Activated T-helper 2 cell treated with anti-CD3 and anti-CD28 coated beads, Interferon-gamma antibody, Interleukin-2, Interleukin-4, amounts not matched to agents 10 μg/mL and 5 μg/mL and 100 μg/mL, durations not matched to agents 14 hours and 24 hours and 36 hours (primary cell): ENCODE data around the gene SRP68. TPM values are rescaled to one million over a fixed set of nuclear protein-coding genes. Genes with fewer than 3 reads are reported as not detected.

Experiments
- DNase-seq: peaks from one replicate; pipeline ENCODE4 v3.0.0; 2021; ENCODE audit warnings: low spot score
- H3K27ac Mint-ChIP-seq: one replicate; pipeline ENCODE4 v1.8.0; 2021; ENCODE audit warnings: mixed read lengths
- H3K27me3 Mint-ChIP-seq: one replicate; pipeline ENCODE4 v1.8.0; 2021; ENCODE audit warnings: low read depth, mixed read lengths
- H3K36me3 Mint-ChIP-seq: one replicate; pipeline ENCODE4 v1.8.0; 2021; ENCODE audit warnings: low read depth, mixed read lengths
- H3K4me1 Mint-ChIP-seq: one replicate; pipeline ENCODE4 v1.8.0; 2021; ENCODE audit warnings: low read depth, mixed read lengths
- H3K4me3 Mint-ChIP-seq: one replicate; pipeline ENCODE4 v1.8.0; 2021; ENCODE audit warnings: low read depth, mild to moderate bottlenecking, moderate library complexity, mixed read lengths
- H3K9me3 Mint-ChIP-seq: one replicate; pipeline ENCODE4 v1.8.0; 2021; ENCODE audit warnings: mixed read lengths
- intact Hi-C: fragments of 100-400 bp; cut with micrococcal nuclease; formaldehyde crosslinking; loops from one replicate; pipeline ENCODE4 v1.15.1; 2023
- total RNA-seq: library from RNA; stranded (reverse); gene quantifications from 2 replicates; pipeline ENCODE4 v1.2.3, GENCODE V29; 2022

The SRP68 gene
- total RNA-seq, 1 donor from 2014 or later, result 188 TPM

DNA sequence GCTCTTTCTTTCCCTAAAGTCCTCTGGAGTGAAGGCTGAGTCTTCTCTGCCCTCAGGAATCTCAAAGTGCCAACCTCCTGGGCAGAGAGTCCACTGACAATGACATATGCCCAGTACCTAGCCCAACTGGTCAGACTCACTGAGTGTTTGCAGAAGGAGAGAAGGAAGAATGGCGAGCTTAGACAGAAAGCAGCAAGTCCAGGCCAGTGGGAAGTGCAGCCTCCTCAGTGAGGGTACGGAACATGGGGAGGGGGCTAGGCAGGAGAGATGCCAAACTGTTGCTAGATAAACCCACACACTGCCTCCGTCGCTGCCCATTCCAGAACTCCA, 30.6 kb upstream of the SRP68 start:
- no peak for DNase-seq
- Mint-ChIP-seq H3K36me3 (peaks cover 32% of the 10 kb centered on the region), H3K27ac (peak overlapping the region; percentile 93), H3K4me1 (peaks cover 10% of the 10 kb centered on the region), H3K9me3 (no peaks in the 10 kb centered on the region), H3K4me3 (peak overlapping the region; percentile 96), H3K27me3 (no peaks in the 10 kb centered on the region)
- intact Hi-C loops, result loop anchor here (2.0 to 10.0 kb wide), 2 partner anchors 30 to 198 kb away; partner anchors contain the start of genes MRPL38 and SRP68

- no peak for DNase-seq
- Mint-ChIP-seq H3K4me1 (peaks cover 11% of the 10 kb centered on the region), H3K27me3 (no peaks in the 10 kb centered on the region), H3K4me3 (no peak overlapping the region), H3K9me3 (no peaks in the 10 kb centered on the region), H3K36me3 (peaks cover 51% of the 10 kb centered on the region), H3K27ac (no peak overlapping the region)
- intact Hi-C loops, result no loop called here
Observed at GRCh38 chr17:76097716-76098295, 25.5 kb upstream of the SRP68 start.

DNA sequence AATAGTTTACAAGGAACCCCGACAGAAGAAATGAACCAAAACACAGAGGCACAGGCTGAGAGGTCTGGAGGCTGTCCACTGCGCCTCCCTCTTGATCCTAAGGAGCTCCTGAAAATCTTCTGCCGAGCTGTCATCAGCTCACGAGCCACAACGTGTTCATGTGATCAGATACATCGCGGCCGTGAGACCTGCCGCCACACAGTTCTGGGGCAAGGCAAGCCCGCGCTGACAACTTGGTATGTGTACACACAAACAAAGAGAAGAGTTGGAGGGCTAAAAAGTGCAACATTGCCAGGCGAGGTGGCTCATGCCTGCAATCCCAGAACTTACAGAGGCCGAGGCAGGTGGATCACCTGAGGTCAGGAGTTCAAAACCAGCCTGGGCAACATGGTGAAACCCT, 23.6 kb upstream of the SRP68 start:
- Mint-ChIP-seq H3K4me1 (peaks cover 7% of the 10 kb centered on the region), H3K27me3 (no peaks in the 10 kb centered on the region), H3K9me3 (no peaks in the 10 kb centered on the region), H3K36me3 (peaks cover 55% of the 10 kb centered on the region), H3K27ac (no peak overlapping the region), H3K4me3 (no peak overlapping the region)
- DNase-seq, result no peak
- intact Hi-C loops, result no loop called here

- intact Hi-C loops, result no loop called here
- no peaks in the 10 kb centered on the region for H3K27me3 Mint-ChIP-seq
- H3K27ac Mint-ChIP-seq, result no peak overlapping the region
- DNase-seq, result no peak
- no peaks in the 10 kb centered on the region for H3K9me3 Mint-ChIP-seq
- peaks cover 54% of the 10 kb centered on the region for H3K36me3 Mint-ChIP-seq
- no peak overlapping the region for H3K4me3 Mint-ChIP-seq
- H3K4me1 Mint-ChIP-seq, result peaks cover 4% of the 10 kb centered on the region
Observed at GRCh38 chr17:76094046-76094445, 21.7 kb upstream of the SRP68 start.

DNA sequence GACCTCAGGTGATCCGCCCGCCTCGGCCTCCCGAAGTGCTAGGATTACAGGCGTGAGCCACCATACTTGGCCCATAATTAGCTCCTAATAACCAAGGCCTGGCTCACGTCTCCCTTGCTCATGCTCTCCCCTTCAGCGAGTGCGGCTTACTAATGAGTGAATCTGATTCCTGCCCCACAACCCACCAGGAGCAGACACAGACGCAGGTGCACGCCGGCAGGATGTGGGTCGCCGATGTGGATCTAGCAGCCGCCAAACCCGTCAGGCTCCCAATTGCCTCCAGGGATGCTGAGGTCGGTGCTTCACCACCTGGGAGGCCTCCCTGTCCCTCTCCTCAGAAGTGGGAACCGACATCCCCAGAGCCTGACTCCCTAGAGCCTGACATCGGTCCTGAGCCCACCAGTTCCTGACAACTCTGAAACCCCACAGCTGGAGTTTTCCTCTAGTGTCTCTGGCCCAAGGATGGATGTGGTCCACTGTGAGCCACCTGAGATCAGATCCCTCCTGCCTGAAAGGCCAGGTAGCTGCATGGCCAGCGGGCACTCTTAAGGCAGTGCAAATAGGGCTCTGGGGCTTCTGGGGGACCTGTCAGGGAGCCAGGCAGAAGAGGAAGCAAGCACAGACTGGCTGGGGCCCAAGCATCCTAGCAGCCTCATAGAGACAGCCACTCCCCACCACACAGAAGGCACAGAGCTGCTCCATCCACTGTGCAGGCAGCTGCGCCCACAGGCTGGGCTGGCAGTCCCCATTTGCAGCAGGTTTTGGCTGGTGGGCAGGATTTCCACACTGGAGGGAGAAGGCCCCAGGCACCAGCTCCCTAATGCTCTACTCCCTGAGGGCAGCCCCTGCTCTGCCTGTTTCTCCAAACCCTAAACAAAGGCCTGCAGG, 20.5 kb upstream of the SRP68 start:
- Mint-ChIP-seq H3K4me1 (peaks cover 4% of the 10 kb centered on the region), H3K4me3 (no peak overlapping the region), H3K9me3 (no peaks in the 10 kb centered on the region), H3K36me3 (peaks cover 58% of the 10 kb centered on the region), H3K27ac (no peak overlapping the region), H3K27me3 (no peaks in the 10 kb centered on the region)
- DNase-seq, result no peak
- intact Hi-C loops, result no loop called here

GRCh38 chr17:76091526-76092286, 19.4 kb upstream of the SRP68 start:
- Mint-ChIP-seq H3K36me3 (peaks cover 58% of the 10 kb centered on the region), H3K4me1 (peaks cover 4% of the 10 kb centered on the region), H3K27ac (peak overlapping the region; percentile 74), H3K27me3 (no peaks in the 10 kb centered on the region), H3K4me3 (no peak overlapping the region), H3K9me3 (no peaks in the 10 kb centered on the region)
- no peak for DNase-seq
- intact Hi-C loops, result no loop called here

DNA sequence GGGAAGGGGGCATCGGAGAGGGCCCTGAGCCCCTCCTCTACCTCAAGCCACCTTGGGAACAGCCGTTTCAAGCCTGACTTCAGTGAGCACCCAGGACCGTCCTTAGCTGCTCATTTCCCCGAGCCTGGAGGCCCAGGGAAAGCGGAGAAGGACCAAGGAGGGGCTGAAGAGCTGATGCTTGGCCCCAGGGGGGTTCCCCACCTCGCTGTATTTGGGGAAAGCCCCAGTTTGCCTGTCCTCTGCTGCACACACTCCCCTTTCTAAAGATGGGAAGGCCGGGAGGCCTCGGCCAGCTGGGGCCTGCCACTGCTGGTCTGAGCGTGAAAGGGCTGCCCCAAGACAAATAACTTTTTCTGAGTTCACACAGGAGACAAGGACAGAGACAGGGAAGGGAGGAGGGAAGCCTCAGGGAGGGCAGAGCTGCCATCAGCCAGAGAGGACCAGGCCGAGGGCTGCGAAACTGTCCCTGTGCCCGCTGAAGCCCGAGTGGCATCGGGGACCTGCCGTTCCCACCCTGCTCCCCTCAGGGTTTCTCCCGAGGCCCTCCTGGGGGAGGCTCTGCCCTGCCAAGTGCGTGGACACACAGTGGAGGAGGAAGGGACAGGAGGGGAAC, 18.3 kb upstream of the SRP68 start:
- H3K4me1 Mint-ChIP-seq, result peaks cover 2% of the 10 kb centered on the region
- intact Hi-C loops, result no loop called here
- no peak overlapping the region for H3K27ac Mint-ChIP-seq
- no peaks in the 10 kb centered on the region for H3K27me3 Mint-ChIP-seq
- no peaks in the 10 kb centered on the region for H3K9me3 Mint-ChIP-seq
- no peak overlapping the region for H3K4me3 Mint-ChIP-seq
- no peak for DNase-seq
- H3K36me3 Mint-ChIP-seq, result peaks cover 59% of the 10 kb centered on the region

DNA sequence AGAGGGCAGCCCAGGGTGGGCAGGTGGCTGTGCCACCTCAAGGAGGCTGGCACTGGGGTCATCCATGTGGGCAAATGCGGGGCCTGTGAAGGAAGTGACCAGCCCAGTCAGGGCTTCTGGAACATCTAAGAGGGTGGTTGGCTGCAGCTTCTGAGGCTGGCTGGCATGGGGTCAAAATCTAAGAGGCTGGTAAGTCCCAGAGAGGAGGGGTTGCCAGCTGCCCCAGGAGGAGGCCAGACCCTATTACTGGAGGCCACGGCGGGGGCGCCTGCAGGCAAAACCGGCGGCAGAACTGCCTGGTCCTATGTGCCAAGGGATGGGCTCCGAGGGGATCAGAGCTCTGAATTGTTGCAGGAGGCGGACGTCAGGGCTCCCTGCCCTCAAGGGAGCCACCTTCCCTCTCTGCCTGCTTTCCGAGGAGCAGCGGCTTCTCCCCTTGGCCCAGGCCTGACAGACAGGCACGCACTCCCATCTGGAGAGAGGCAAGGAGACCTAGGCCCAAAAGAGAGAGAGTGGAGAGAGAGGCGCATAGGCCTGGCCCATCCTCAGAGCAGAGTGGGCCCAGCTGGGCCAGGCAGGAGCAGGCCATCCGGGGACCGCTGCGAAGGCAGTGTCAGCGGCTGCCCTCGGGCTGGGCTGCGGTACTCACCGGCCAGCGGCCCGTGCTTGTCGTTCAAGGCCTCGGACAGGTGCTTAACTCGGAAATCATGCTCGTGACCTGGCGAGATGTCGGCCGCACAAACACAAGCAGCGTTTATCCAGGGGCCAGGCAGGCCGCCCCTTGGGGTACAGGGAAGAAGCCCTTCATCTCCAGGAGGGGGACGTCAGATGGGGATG, 17.6 kb upstream of the SRP68 start:
- Mint-ChIP-seq H3K4me1 (peaks cover 2% of the 10 kb centered on the region), H3K36me3 (peaks cover 63% of the 10 kb centered on the region), H3K9me3 (no peaks in the 10 kb centered on the region), H3K4me3 (no peak overlapping the region), H3K27me3 (no peaks in the 10 kb centered on the region), H3K27ac (no peak overlapping the region)
- no peak for DNase-seq
- intact Hi-C loops, result no loop called here

GRCh38 chr17:76088868-76089576, 16.7 kb upstream of the SRP68 start:
- Mint-ChIP-seq H3K27me3 (no peaks in the 10 kb centered on the region), H3K4me1 (peaks cover 2% of the 10 kb centered on the region), H3K27ac (no peak overlapping the region), H3K36me3 (peaks cover 66% of the 10 kb centered on the region), H3K4me3 (no peak overlapping the region), H3K9me3 (no peaks in the 10 kb centered on the region)
- DNase-seq, result no peak
- intact Hi-C loops, result no loop called here

DNA sequence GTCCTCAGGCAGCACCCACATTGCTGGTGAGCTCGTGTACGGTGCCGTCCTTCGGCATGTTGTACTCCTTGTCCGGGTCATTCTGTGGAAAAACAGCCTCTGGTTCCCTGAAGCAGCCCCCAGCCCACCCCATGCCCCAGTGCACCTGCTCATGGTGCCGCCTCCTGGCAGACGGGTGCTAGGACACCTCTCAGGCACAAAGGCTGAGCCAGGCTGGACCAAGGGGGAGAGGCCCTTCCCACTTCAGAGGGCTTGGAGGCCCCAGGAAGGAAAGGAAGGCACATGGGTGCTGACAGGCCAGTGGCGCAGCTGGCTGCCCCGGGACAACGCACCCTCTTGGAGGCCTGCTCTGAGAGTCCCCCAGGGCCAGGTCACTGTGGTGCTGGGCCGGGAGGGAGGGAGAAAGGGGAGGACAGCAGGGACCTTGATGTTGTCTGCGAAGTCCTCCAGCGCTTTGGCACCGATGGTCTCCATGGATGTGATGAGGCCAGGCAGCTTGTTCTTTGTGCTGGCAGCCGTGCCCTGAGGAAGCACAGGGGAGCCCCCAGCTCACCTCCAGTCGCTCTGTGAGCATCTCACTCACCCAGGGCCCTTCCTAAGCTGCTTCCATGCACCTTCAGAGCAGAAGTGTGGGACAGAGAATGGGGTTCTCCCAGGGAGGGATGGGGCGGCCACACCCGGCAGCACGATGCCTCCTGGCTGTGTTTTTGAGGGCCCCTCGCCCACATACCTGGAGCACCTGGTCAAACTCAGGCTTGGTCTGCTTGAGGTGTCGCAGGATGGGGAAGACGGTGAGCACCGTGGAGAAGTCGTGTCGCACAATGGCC, 15.9 kb upstream of the SRP68 start:
- Mint-ChIP-seq H3K9me3 (no peaks in the 10 kb centered on the region), H3K27me3 (no peaks in the 10 kb centered on the region), H3K4me3 (no peak overlapping the region), H3K36me3 (peaks cover 65% of the 10 kb centered on the region), H3K4me1 (peaks cover 2% of the 10 kb centered on the region), H3K27ac (no peak overlapping the region)
- no peak for DNase-seq
- intact Hi-C loops, result no loop called here

DNA sequence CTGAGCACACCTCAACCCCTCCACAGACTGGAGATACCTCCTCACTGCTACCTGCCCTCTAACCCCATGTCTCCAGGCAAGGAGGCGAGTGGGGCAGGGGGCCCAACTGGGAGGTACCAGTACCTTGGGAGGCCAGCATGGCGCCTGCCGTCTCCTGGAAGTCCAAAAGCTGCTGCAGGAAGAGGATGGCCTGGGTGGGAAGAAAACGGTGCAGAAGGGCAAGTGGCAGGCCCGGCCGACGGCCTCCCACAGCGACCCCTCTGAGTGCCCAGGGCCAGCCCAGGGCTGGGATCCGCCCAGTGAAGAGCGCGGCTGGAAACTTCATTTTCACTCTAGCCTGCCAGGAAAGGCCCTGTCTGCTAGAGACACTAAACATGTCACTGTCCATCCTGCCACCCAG, 15.2 kb upstream of the SRP68 start:
- Mint-ChIP-seq H3K36me3 (peaks cover 62% of the 10 kb centered on the region), H3K27ac (no peak overlapping the region), H3K4me3 (no peak overlapping the region), H3K9me3 (no peaks in the 10 kb centered on the region), H3K4me1 (peaks cover 2% of the 10 kb centered on the region), H3K27me3 (no peaks in the 10 kb centered on the region)
- intact Hi-C loops, result no loop called here
- DNase-seq, result no peak
